ENCODE results near the gene DCDC2C.

GRCh38 chr2:3703236-3703756 lies at the start of gene DCDC2C:
- TF ChIP-seq CTCF (IDR thresholded peaks at IDR 0.05; ENCODE audit: low read depth, low read length) = no peak
- TF ChIP-seq EZH2phosphoT487 (IDR thresholded peaks at IDR 0.05; ENCODE audit: low read depth) = no peak
